Measurements from ENCODE around the gene GPC4.
"Not testable (repeated sequence)": the region's sequence is repeated elsewhere in the genome, so short reads cannot be mapped to it uniquely, and the experiment has no call there.

The GPC4 gene

GRCh38 chrX:133365871-133366611 is 49.2 kb downstream of the GPC4 start:
- no peak for DNase-seq (ENCODE audit: low read depth)

- DNase-seq (ENCODE audit: low read depth), result no peak
Observed at GRCh38 chrX:133364865-133365264, 50.4 kb downstream of the GPC4 start.

- DNase-seq (ENCODE audit: low read depth), result no peak
Observed at GRCh38 chrX:133364196-133364595, 51.1 kb downstream of the GPC4 start.

GRCh38 chrX:133362538-133362937 is 52.8 kb downstream of the GPC4 start:
- no peak for DNase-seq (ENCODE audit: low read depth)

- DNase-seq (ENCODE audit: low read depth), result no peak
Observed at GRCh38 chrX:133359466-133359865, 55.8 kb downstream of the GPC4 start.

GRCh38 chrX:133353233-133353632 is 62.1 kb downstream of the GPC4 start:
- DNase-seq (ENCODE audit: low read depth), result no peak

- no peak for DNase-seq (ENCODE audit: low read depth)
Observed at GRCh38 chrX:133350751-133351150, 64.5 kb downstream of the GPC4 start.

GRCh38 chrX:133346026-133346425 is 69.3 kb downstream of the GPC4 start:
- no peak for DNase-seq (ENCODE audit: low read depth)

- DNase-seq (ENCODE audit: low read depth), result no peak
Observed at GRCh38 chrX:133339566-133339965, 75.7 kb downstream of the GPC4 start.

- DNase-seq (ENCODE audit: low read depth), result no peak
Observed at GRCh38 chrX:133337250-133337649, 78.0 kb downstream of the GPC4 start.

GRCh38 chrX:133335027-133335426 is 80.3 kb downstream of the GPC4 start:
- no peak for DNase-seq (ENCODE audit: low read depth)

GRCh38 chrX:133333154-133333750 is 82.0 kb downstream of the GPC4 start:
- no peak for DNase-seq (ENCODE audit: low read depth)

GRCh38 chrX:133332737-133333136 is 82.6 kb downstream of the GPC4 start:
- DNase-seq (ENCODE audit: low read depth), result no peak

- no peak for DNase-seq (ENCODE audit: low read depth)
Observed at GRCh38 chrX:133330956-133331355, 84.3 kb downstream of the GPC4 start.

GRCh38 chrX:133325422-133325821 is 89.9 kb downstream of the GPC4 start:
- no peak for DNase-seq (ENCODE audit: low read depth)

GRCh38 chrX:133323431-133323830 is 91.9 kb downstream of the GPC4 start:
- DNase-seq (ENCODE audit: low read depth), result no peak

- DNase-seq (ENCODE audit: low read depth), result not testable (repeated sequence)
Observed at GRCh38 chrX:133322269-133322668, 93.0 kb downstream of the GPC4 start.

- no peak for DNase-seq (ENCODE audit: low read depth)
Observed at GRCh38 chrX:133321451-133321850, 93.8 kb downstream of the GPC4 start.

GRCh38 chrX:133314281-133314680 is 101.0 kb downstream of the GPC4 start:
- DNase-seq (ENCODE audit: low read depth), result no peak

- DNase-seq (ENCODE audit: low read depth), result no peak
Observed at GRCh38 chrX:133308499-133308897, 106.8 kb downstream of the GPC4 start.

- DNase-seq (ENCODE audit: low read depth), result no peak
Observed at GRCh38 chrX:133307637-133308498, 107.4 kb downstream of the GPC4 start.

GRCh38 chrX:133307094-133307493 is 108.2 kb downstream of the GPC4 start:
- no peak for DNase-seq (ENCODE audit: low read depth)

- DNase-seq (ENCODE audit: low read depth), result no peak
Observed at GRCh38 chrX:133306316-133306715, 109.0 kb downstream of the GPC4 start.
